Heart left ventricle (tissue), 16 donors: ENCODE data around the gene HOXB8. TPM values are rescaled to one million over a fixed set of nuclear protein-coding genes. Genes with fewer than 3 reads are reported as not detected.

Experiments used
- ATAC-seq, 4 donors: fragments of 200-7000 bp; cut with Tn5 transposase; one replicate each; pipeline ENCODE4 v1.9.1; 2020 to 2022; ENCODE audit warnings: moderate library complexity in 4 of 4, mild to moderate bottlenecking in 3 of 4, moderate number of reproducible peaks in 1 of 4
- DNase-seq, 5 donors: peaks; one replicate each; pipeline ENCODE4 v3.0.0-alpha.2; 2020
- H3K27ac ChIP-seq, 12 donors: fragments of 200-600 bp; sonication (generic) in 4 of 12; one replicate each; pipeline versions ENCODE4 v1.5.0 to v1.8.0; 2016 to 2022; ENCODE audit warnings: mild to moderate bottlenecking in 2 of 12
- H3K27me3 ChIP-seq, 9 donors: fragments of 200-600 bp; sonication (generic) in 2 of 9; one replicate each; pipeline versions ENCODE4 v1.5.1 to v1.8.0; 2016 to 2022; ENCODE audit warnings: mild to moderate bottlenecking in 3 of 9
- H3K36me3 ChIP-seq, 9 donors: fragments of 200-600 bp; sonication (generic) in 2 of 9; one replicate each; pipeline versions ENCODE4 v1.5.0 to v1.8.0; 2018 to 2022; ENCODE audit warnings: mild to moderate bottlenecking in 2 of 9
- H3K4me1 ChIP-seq, 12 donors: fragments of 200-600 bp; sonication (generic) in 4 of 12; one replicate each; pipeline versions ENCODE4 v1.5.0 to v1.8.0; 2016 to 2022; ENCODE audit warnings: mild to moderate bottlenecking in 3 of 12
- H3K4me3 ChIP-seq, 12 donors: fragments of 200-600 bp; sonication (generic) in 4 of 12; one replicate each; pipeline versions ENCODE4 v1.5.0 to v1.8.0; 2017 to 2022; ENCODE audit warnings: mild to moderate bottlenecking in 9 of 12, moderate library complexity in 4 of 12
- H3K9me3 ChIP-seq, 12 donors: fragments of 200-600 bp; sonication (generic) in 4 of 12; one replicate each; pipeline versions ENCODE4 v1.5.0 to v1.8.0; 2016 to 2022; ENCODE audit warnings: mild to moderate bottlenecking in 1 of 12
- CTCF ChIP-seq, 12 donors: fragments of 200-600 bp; sonication (generic) in 4 of 12; IDR thresholded peaks; one replicate each; pipeline versions ENCODE4 v1.5.0 to v1.8.0; 2018 to 2022; ENCODE audit warnings: antibody characterized with exemption in 12 of 12, mild to moderate bottlenecking in 5 of 12
- POLR2A ChIP-seq, 2 donors: fragments of 450-650 bp; IDR thresholded peaks; one replicate each; pipeline ENCODE4 v1.6.1; 2017; ENCODE audit warnings: antibody characterized with exemption in 2 of 2, mild to moderate bottlenecking in 2 of 2, moderate library complexity in 2 of 2
- WGBS, 4 donors: extraction: QIAGEN DNeasy Blood & Tissue Kit in 2 of 4; methylation state at CpG; one replicate each; pipeline versions ENCODE4 v1.1.5 to v1.1.7; 2013 to 2018; 5-methylcytosine and 5-hydroxymethylcytosine counted together
- intact Hi-C, 10 donors: fragments of 100-400 bp; cut with DNase I; formaldehyde crosslinking; loops; one replicate each; pipeline versions ENCODE4 v1.11.1 to v1.14.2; 2022
- polyA plus RNA-seq, 2 donors: library from polyadenylated mRNA; stranded (reverse); fragments of 200-250 nt; gene quantifications; one replicate each; pipeline ENCODE4 v1.2.3, GENCODE V29; 2013
- total RNA-seq, 9 donors: library from RNA; depleted of rRNA in 2 of 9; stranded (reverse); fragments of >200 nt in 2 of 9; fragmentation: NEBNext Ultra II Directional in 3 of 9; extraction: Animal tissue kit (Norgen Biotek cat#: 25700) in 3 of 9; gene quantifications; one replicate each; pipeline versions ENCODE4 v1.1.0 to v1.2.4, GENCODE V29; 2016 to 2023
- donor health status: ischemic (EF 13 %, LVEDD 7.1; RV severe dilation, severe dysfunction).
- donor health status: healthy with polysubstance abuse.
- donor health status: DM: no; HTN: yes; CAD: no.
- donor health status: DM: no; HTN: no; CAD: no.
- donor health status: ischemic (EF 25% LVEDD 6.9; RV normal size, moderate dysfunction).
- donor health status: ischemic (EF 25% LVEDD 5.7; RV mildly dilated, moderate dysfunction).
- donor health status: healthy.
- donor health status: DM: yes; HTN: yes; CAD: no.
- donor health status: ischemic (EF 35%, LVEDD 5.7; RV mildly dilated, moderate dysfunction).
- donor health status: nonischemic (EF 11% LVEDD 7.7; RV severe dilation, severe dysfunction).
- donor health status: DM: yes; HTN: yes; CAD: no.
- donor health status: PGD.
- donor health status: ischemic (EF 29% LVEDD 5.4; RV normal size, mild dysfunction).
- donor health status: nonischemic (EF 23%, LVEDD 6.1; RV moderate dilation, normal function).

HOXB8 gene
- total and polyA plus RNA-seq, 11 donors = not detected

DNA sequence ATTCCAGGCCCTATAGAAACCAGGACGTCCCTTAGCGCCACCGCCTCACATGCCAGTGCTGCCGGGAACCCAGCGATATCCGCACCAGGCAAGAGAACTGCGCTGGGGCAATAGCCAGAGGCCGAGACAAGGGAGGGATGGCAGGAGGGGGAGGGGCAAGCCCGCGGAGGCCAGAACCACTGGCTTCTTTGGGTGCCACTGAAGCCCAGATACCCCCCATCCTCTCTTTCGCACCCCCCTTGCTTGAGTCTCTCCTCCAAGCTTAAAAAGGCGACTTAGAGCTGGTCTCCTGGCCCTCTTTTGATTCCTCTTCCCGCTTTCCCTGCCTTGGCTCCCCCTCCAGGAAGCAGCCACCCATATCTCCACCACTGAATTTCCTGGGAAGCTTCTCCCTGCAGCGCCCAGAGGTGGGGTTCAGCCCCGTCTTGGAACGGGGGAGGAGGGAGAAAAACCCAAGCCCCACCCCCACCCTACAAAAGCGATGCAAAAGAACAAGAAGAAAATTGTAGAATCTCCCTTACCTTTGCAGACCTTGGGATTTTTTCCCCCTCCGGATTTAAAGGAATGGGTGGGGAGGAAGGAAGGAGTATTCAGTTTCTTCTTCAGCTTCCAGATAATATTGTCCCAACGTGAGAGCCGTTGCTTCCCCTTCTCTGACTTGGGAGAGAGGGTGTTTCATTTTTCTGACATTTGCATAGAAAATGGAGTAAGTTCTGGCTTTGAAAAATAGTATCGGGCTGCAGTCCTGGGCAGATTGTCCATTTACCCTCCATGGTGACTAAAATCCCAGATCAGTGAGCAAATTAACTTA lies 10.9 kb downstream of the HOXB8 start:
- intact Hi-C loops = no loop called here
- TF ChIP-seq CTCF (IDR thresholded peaks at IDR 0.05) = no peak
- no peak for TF ChIP-seq POLR2A (IDR thresholded peaks at IDR 0.05)
- ATAC-seq = no peak
- Histone ChIP-seq H3K4me1 (peaks cover 0 to 9% (median 2%) of the 10 kb centered on the region in 12 donors), H3K27ac (peak overlapping the region in 1 of 12 donors; percentile 50), H3K9me3 (peaks cover 0 to 3% (median 0%) of the 10 kb centered on the region in 12 donors), H3K36me3 (no peaks in the 10 kb centered on the region), H3K27me3 (peaks cover 84 to 100% (median 98%) of the 10 kb centered on the region in 9 donors), H3K4me3 (peak overlapping the region in 1 of 12 donors; percentile 12)
- WGBS, 4 donors = 4 to 7% (median 5%) methylated on average over 21 of the region's 21 CpGs
- DNase-seq = no peak

- 9 to 14% (median 10%) methylated on average over 29 to 35 of the region's 35 CpGs for WGBS, 4 donors
- TF ChIP-seq CTCF (IDR thresholded peaks at IDR 0.05) (no peak), POLR2A (IDR thresholded peaks at IDR 0.05) (no peak)
- Histone ChIP-seq H3K36me3 (no peaks in the 10 kb centered on the region), H3K27me3 (peaks cover 80 to 100% (median 98%) of the 10 kb centered on the region in 9 donors), H3K4me3 (no peak overlapping the region), H3K9me3 (peaks cover 0 to 3% (median 0%) of the 10 kb centered on the region in 12 donors), H3K27ac (no peak overlapping the region), H3K4me1 (peaks cover 0 to 26% (median 10%) of the 10 kb centered on the region in 12 donors)
- ATAC-seq (no peak), DNase-seq (no peak)
- intact Hi-C loops = no loop called here
Measured at GRCh38 chr17:48601539-48602425, 13.3 kb downstream of the HOXB8 start.

DNA sequence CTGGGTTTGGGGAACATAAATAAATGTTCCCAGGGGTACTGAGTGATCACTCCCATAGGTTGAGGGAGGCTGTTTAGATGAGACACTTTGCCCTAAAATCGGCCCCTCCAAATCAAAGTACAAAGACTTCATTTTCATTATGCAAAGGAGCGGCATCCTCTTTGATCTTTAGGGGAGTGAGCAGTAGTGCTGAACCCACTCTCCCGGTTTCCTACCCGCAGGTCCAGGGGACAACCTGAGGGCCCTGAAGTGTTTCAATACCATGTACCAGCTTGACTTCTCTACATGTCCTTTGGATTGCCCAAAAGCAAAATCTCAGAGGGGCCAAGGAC lies 13.9 kb downstream of the HOXB8 start:
- Histone ChIP-seq H3K27ac (no peak overlapping the region), H3K36me3 (no peaks in the 10 kb centered on the region), H3K9me3 (peaks cover 0 to 2% (median 0%) of the 10 kb centered on the region in 12 donors), H3K4me1 (peaks cover 0 to 32% (median 12%) of the 10 kb centered on the region in 12 donors), H3K4me3 (no peak overlapping the region), H3K27me3 (peaks cover 81 to 100% (median 98%) of the 10 kb centered on the region in 9 donors)
- TF ChIP-seq CTCF (IDR thresholded peaks at IDR 0.05) = no peak
- DNase-seq (no peak), ATAC-seq (no peak)
- 5 to 22% (median 14%) methylated on average over 4 of the region's 4 CpGs for WGBS, 4 donors
- intact Hi-C loops = no loop called here
